Ascending aorta (tissue), 2 donors: Measurements from ENCODE around the gene CDC42BPA. TPM values are rescaled to one million over a fixed set of nuclear protein-coding genes. Genes with fewer than 3 reads are reported as not detected.
"Not testable (repeated sequence)": the region's sequence is repeated elsewhere in the genome, so short reads cannot be mapped to it uniquely, and the experiment has no call there.

ENCODE experiments used
- DNase-seq, 2 donors: peaks; one replicate each; pipeline ENCODE4 v3.0.0-alpha.2; 2019; ENCODE audit warnings: low spot score in 2 of 2
- H3K27ac ChIP-seq, 2 donors: fragments of 200-600 bp; sonication (generic); one replicate each; pipeline ENCODE4 v1.5.1; 2016 to 2017; ENCODE audit warnings: mild to moderate bottlenecking in 1 of 2
- H3K27me3 ChIP-seq: fragments of 200-600 bp; sonication (generic); one replicate; pipeline ENCODE4 v1.5.1; 2017
- H3K36me3 ChIP-seq, 2 donors: fragments of 200-600 bp; sonication (generic); one replicate each; pipeline ENCODE4 v1.5.1; 2016
- H3K4me1 ChIP-seq, 2 donors: fragments of 200-600 bp; sonication (generic); one replicate each; pipeline ENCODE4 v1.5.1; 2016 to 2017; ENCODE audit warnings: mild to moderate bottlenecking in 1 of 2
- H3K4me3 ChIP-seq, 2 donors: fragments of 200-600 bp; sonication (generic); one replicate each; pipeline ENCODE4 v1.5.1; 2016 to 2017; ENCODE audit warnings: mild to moderate bottlenecking in 1 of 2
- H3K9me3 ChIP-seq, 2 donors: fragments of 200-600 bp; sonication (generic); one replicate each; pipeline ENCODE4 v1.5.1; 2016
- CTCF ChIP-seq, 3 experiments: fragments of 200-600 bp in 2 of 3; fragments of 450-650 bp in 1 of 3; sonication (generic) in 2 of 3; IDR thresholded peaks; one replicate each; pipeline ENCODE4 v1.5.1; 2016 to 2019; ENCODE audit warnings: antibody characterized with exemption in 3 of 3, mild to moderate bottlenecking in 1 of 3, moderate library complexity in 1 of 3
- intact Hi-C: fragments of 100-400 bp; cut with DNase I; formaldehyde crosslinking; loops from one replicate; pipeline ENCODE4 v1.15.1; 2023
- total RNA-seq: library from RNA; depleted of rRNA; stranded (reverse); fragments of >200 nt; gene quantifications from one replicate; pipeline ENCODE4 v1.1.0, GENCODE V29; 2016

Gene CDC42BPA
- total RNA-seq, 1 donor from 2014 or later, result 56.9 TPM

GRCh38 chr1:227355542-227356245 is 37.4 kb upstream of the CDC42BPA start:
- no peak overlapping the region for H3K27ac ChIP-seq
- no peaks in the 10 kb centered on the region for H3K9me3 ChIP-seq
- H3K27me3 ChIP-seq, result no peaks in the 10 kb centered on the region
- no peak for DNase-seq
- intact Hi-C loops, result no loop called here
- peaks cover 0 to 3% of the 10 kb centered on the region in 2 donors for H3K4me1 ChIP-seq
- no peak for TF ChIP-seq CTCF (IDR thresholded peaks at IDR 0.05)
- no peak overlapping the region for H3K4me3 ChIP-seq
- no peaks in the 10 kb centered on the region for H3K36me3 ChIP-seq

- no peak for DNase-seq
- Histone ChIP-seq H3K4me3 (no peak overlapping the region), H3K4me1 (peaks cover 0 to 3% of the 10 kb centered on the region in 2 donors), H3K27ac (no peak overlapping the region), H3K36me3 (no peaks in the 10 kb centered on the region), H3K27me3 (no peaks in the 10 kb centered on the region), H3K9me3 (no peaks in the 10 kb centered on the region)
- TF ChIP-seq CTCF (IDR thresholded peaks at IDR 0.05), result no peak
- intact Hi-C loops, result no loop called here
Measured at GRCh38 chr1:227353186-227353585, 34.9 kb upstream of the CDC42BPA start.

GRCh38 chr1:227352164-227352563 is 33.9 kb upstream of the CDC42BPA start:
- H3K4me1 ChIP-seq, DNase-seq, H3K9me3 ChIP-seq, H3K27ac ChIP-seq, H3K27me3 ChIP-seq, intact Hi-C loops, H3K36me3 ChIP-seq, H3K4me3 ChIP-seq: not testable (repeated sequence)

- DNase-seq, result no peak
- Histone ChIP-seq H3K27ac (no peak overlapping the region), H3K4me1 (peaks cover 0 to 3% of the 10 kb centered on the region in 2 donors), H3K9me3 (no peaks in the 10 kb centered on the region), H3K36me3 (no peaks in the 10 kb centered on the region), H3K4me3 (no peak overlapping the region), H3K27me3 (no peaks in the 10 kb centered on the region)
- intact Hi-C loops, result no loop called here
- TF ChIP-seq CTCF (IDR thresholded peaks at IDR 0.05), result no peak
Measured at GRCh38 chr1:227351443-227351842, 33.2 kb upstream of the CDC42BPA start.

- no peaks in the 10 kb centered on the region for H3K9me3 ChIP-seq
- intact Hi-C loops, result no loop called here
- peaks cover 0 to 3% of the 10 kb centered on the region in 2 donors for H3K4me1 ChIP-seq
- no peak overlapping the region for H3K27ac ChIP-seq
- no peak for TF ChIP-seq CTCF (IDR thresholded peaks at IDR 0.05)
- H3K4me3 ChIP-seq, result no peak overlapping the region
- DNase-seq, result no peak
- no peaks in the 10 kb centered on the region for H3K36me3 ChIP-seq
- H3K27me3 ChIP-seq, result no peaks in the 10 kb centered on the region
Measured at GRCh38 chr1:227349967-227350366, 31.7 kb upstream of the CDC42BPA start.

- Histone ChIP-seq H3K4me3 (no peak overlapping the region), H3K4me1 (no peaks in the 10 kb centered on the region), H3K9me3 (no peaks in the 10 kb centered on the region), H3K27me3 (no peaks in the 10 kb centered on the region), H3K36me3 (no peaks in the 10 kb centered on the region), H3K27ac (no peak overlapping the region)
- DNase-seq, result no peak
- no peak for TF ChIP-seq CTCF (IDR thresholded peaks at IDR 0.05)
- intact Hi-C loops, result no loop called here
Measured at GRCh38 chr1:227343727-227344551, 25.6 kb upstream of the CDC42BPA start.
